GM19193 (cell line): ENCODE measurements around the gene ATP10B.

Experiments
- POLR2A ChIP-seq: IDR thresholded peaks from 4 replicates; pipeline ENCODE4 v1.6.1; 2011; ENCODE audit not compliant: insufficient read depth, insufficient read length; ENCODE audit errors: extremely low read depth

ATP10B gene

DNA sequence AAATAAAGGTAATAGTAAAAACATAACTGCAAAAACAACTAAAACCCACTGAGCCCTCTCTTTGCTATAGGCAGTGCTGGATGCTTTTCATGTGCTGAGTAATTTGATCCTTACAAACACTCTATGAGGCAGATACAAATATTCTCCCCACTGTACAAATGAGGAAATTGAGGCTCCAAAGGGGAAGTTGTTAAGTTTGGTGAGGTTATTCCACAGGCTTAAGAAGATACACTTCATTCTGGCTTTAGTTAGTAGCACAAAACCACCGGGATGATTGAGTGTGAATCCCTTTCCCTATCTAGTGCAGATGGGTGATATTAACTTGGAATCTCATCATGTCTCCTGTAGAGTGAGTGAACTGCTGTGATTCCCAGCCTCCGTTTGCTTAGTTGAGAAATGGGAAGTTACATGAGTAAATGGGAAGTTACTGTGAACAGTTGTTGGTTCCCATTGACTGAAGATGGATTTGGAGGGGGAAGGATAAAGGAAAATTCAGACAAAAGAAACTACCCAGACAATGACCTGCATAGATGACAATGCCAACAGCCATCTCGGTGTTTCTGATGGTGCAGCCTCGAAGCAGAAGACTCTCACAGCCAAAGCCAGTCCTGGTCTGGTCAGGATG lies 208.3 kb downstream of the ATP10B start:
- no peak for TF ChIP-seq POLR2A

DNA sequence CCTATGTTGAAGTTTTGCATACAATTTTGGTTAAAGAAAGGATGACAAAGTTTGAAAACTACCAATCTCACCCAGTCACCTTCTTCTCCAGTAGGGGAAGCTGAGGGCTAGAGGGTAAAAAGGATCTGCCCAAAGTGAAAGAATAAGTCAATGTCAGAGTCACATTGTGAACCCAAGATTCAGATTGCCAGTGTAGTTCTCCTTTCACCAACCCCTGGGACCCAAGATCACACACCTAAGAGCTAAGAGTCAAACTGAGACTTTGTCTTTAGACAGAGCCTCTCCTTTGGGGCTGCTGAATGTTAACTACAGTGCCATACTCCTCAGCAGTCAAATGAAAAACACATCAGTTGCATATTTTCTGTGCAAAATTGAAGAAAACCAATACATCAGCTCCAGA lies 210.6 kb downstream of the ATP10B start:
- no peak for TF ChIP-seq POLR2A

DNA sequence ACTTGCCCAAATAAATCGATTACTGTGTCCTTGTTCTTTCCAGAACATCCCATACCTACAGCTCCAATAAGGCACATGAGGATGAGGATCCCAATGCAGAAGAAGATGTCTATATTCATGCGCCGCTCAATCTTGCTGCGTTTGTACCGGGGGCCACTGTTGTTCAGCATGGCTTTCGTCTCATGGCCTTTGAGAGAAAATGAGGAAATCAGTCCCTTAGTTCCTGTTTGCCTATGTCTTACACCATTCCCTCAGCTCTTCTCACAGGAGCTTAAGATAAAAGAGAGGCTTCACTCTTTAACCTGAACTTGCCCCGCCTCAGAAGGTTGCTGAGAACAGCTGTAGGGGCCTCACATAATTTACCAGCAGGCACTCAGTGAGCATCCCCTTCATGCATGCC lies 211.6 kb downstream of the ATP10B start:
- no peak for TF ChIP-seq POLR2A

DNA sequence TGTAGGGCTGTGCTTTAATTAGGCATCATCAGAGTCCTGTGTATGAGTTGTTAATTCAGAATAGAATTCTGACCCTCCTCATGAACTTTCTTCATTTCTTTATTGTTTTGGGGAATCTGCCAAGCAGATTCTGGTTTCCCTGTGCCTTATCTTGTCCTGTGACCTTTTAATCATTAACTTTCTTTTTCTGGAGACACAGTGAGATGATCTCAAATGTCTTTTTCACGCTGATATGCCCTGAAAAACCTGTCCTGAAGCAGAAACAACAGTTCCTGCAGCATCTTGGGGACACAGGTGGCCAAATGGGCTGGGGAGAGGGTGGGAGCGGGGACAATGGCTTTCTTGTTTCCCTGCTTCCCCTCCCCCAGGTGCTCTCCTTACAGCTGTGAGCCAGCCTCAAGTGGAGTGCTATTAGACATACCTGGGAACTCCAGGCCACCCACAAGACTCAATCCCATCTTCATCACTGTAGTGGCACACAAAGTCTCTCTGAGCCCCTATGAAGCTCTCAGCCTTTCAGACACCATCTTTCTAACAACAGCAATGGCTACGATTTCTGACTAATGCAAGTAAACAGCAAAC lies 213.8 kb downstream of the ATP10B start:
- TF ChIP-seq POLR2A, result no peak

DNA sequence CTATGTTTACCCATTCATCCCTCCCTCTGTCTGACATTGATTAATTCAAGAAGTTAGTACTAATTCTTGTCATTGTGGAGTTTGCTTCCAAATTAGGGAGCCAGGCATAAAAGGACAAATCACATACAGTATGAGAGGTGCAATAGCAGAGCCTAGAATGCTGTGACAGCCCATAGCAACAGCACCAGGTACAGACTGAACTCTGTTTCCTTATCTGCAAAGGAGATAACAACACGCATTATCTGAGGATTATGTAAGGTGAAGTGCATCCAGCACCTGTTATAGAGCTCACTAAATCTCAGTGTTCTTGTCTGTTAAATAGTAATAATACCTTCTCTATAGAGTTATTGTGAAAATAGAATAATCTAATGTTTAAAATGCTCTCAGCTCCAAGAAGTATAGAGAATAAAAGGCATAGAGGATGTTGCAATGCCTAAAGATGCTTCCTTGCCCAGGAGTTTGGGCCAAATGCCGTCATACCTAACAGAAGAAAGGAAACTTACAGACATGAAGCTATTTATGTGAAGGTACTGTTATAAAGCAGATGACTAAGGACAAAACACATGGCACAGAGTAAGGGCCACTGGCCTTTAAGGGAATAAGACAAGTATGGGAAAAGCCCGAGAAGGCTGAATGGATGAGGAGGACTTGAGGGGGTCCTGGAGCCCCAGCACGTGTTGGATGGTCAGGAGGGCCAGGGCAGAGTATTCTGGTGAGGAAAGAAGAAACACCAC lies 214.5 kb downstream of the ATP10B start:
- TF ChIP-seq POLR2A, result no peak

DNA sequence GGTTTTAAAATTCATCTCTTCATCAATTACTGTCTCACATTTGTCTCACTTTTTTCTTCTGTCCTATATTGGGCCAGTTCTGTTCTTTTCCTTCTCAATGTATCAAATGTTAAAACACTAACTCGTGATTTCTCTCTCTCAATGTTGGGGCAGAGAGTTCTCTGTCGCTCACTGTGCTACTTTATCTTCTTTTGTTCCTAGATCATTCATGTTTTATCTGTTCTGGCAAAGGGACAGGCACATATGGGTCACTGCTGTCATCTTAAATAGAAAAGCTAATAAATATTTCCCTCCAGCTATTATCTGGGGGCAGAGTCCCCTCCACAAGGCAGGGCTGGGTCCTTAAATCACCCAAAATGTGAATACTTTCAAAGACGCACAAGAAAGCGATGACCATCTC lies 216.3 kb downstream of the ATP10B start:
- no peak for TF ChIP-seq POLR2A

DNA sequence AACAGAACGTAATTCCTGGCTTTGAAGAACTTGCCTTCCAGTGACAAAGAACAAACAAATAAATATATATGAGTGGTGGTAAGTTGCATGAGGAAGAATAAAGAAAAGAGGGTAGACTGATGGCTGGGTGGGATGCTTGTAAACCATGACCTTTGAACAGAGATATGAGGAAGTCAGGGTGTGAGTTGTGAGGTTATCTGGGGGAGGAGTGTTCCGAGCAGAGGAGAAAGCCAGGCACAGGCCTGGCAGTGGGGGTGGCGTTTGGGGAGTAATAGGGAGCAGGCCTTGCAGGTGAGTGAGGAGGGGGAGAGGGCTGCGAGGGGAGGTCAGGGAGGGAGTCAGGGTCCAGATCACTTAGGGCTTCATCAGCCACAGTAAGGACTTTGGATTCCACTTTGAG lies 217.0 kb downstream of the ATP10B start:
- TF ChIP-seq POLR2A, result no peak

DNA sequence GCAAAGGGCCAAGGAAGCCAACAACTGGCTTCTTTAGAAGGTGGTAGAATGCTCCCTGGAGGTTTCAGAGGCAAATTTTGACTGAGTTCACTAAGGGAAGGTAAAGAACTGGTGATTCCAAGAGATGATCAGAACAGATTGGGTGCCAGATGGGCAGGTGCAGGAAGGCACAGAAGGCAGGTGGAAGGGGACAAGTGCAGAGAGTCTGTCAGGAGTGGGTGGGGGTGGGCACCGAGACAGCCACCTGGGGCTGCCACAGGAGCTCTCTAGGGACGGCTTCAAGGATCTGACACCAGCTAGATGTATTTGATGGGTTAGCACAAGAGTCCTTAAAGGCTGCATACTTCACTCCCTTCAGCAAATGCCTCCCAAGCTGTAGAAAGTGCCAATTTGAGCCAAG lies 223.0 kb downstream of the ATP10B start:
- TF ChIP-seq POLR2A, result no peak

DNA sequence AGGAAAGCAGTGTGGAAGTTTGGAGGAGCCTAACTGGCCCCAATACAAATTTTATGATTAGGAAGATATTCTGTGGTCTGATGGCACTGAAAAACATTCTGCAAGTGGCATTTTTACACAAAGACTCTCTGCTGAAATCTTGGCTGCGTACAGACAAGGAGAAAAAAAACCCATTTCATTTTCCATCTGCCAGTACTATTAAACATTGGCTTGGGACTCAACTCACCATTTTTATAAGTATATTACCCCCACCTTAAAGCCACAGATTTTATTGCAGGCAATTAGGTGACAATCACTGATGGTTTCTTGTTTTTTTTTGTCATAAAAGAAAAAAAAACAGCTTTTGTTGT lies 223.4 kb downstream of the ATP10B start:
- TF ChIP-seq POLR2A, result no peak

DNA sequence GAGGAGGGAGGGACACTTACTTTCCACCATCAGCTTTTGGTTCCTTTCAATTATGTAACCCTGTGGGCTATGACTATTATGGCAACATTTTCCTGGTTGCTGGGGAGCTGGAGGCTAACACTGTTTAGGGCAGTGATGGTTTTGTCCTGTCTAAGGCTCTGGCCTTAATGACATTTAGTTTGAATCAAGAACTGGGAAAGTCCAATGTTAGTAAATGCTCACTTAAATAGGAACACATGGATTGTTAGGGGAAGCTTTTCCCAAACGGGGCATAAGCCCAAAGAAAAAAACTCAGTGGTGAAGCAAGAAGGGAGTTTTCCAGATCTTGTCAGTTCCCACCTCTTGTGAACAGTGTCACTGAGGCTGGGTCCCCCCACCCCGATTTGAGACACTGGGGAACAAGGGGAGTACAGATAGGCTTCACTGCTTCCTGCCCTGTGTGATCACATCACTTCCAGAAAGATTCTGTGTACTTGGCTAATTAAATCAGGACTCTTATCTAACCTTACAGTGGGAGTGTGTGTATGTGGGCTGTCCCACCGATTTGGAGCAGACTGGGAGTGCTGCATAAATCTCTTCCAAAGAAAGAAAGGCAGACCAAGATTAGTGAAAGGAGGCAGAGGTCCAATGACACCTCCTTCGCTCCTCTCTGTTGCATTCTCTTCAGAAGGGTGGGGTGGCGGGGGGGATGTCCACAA lies 223.9 kb downstream of the ATP10B start:
- no peak for TF ChIP-seq POLR2A

DNA sequence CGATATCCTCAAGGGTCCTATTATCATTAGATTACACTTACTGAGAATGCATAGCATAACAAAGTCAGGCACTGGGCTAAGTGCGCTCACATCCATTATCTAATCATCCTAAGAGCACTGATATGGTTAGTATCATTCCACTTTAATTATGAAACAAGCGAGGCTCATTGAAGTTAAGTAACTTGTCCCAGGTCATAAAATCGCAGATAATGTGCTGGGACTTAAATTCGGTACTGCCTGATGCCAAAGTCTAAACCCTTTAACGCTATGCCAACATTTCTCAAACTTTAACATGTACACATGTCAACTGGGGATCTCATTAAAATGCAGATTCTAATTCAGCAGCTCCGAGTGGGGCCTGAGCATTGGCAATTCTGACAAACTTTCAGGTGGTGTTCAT lies 225.7 kb downstream of the ATP10B start:
- TF ChIP-seq POLR2A, result no peak

DNA sequence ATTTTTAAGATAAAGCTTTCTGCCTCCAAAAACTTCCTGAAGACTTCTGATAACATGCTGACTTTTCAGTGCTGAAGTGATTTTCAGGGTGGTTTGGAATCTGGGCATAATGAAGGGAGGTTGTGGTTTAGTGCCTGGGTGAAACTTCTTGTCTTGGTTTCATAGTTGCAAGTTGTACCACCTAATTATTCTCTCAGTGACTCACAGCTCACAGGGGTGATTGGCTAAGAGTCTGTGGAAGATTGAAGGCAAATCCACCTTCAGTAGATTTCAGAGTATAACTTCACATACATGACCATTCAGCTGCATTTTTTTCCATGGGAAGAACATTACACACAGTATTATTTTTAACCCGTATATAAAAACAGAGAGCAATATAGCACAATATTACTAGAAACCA lies 230.5 kb downstream of the ATP10B start:
- no peak for TF ChIP-seq POLR2A

DNA sequence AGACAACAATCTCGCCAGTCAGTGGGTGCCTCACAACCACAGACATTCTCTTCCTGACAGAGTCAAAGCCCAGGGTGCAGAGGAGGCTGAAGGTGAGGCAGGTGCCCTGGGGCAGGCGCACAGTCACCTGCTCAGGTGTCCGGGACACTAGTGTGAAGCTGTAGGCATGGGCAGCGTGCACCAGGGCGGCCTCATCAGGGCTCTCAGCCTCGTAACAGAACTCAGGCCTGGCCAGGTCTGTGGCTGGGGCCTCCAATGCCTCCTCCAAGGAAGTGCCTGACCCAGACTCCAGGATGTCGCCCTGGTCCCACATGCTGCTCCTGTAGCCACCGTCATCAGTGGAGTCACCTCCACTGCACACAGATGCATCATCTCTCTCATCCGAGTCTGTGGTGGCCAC lies 231.6 kb downstream of the ATP10B start:
- TF ChIP-seq POLR2A, result no peak

DNA sequence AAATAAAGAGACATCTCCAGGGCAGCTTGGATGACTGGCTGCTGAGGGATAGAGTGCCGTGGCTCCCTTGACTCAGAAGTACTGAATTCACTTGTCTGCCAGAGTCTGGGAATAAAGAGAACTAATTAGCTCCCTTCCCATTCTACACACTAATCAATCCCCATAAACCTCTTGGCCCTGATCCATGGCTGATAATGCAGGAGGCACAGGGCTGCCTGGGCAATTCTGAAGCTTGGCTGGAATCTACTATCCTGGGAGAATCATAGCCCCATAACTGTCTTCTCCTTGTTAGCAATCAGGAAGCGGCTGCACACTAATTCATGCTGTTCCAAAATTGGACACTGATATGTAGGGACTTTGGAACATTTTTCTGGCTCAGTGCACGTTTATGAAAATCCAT lies 232.6 kb downstream of the ATP10B start:
- TF ChIP-seq POLR2A, result no peak

DNA sequence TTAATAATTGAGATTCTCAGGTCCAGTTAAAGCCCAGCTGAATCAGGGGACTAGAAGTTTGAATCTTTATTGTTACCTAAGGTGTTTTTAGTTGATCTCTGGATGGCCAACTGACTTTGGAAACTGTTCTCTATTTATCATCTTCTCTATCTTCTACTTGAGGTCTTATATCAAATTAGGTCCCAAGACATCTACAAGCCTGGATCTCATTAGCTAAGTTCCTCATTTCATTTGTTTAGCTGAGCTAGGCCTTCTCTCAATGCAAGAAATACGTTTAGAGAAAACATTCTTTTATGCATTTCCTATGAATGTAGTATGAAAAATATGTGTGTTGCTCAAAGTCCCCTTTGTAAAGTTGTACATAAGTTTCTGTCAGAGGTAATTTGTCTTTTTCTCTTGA lies 233.7 kb downstream of the ATP10B start:
- TF ChIP-seq POLR2A, result no peak

DNA sequence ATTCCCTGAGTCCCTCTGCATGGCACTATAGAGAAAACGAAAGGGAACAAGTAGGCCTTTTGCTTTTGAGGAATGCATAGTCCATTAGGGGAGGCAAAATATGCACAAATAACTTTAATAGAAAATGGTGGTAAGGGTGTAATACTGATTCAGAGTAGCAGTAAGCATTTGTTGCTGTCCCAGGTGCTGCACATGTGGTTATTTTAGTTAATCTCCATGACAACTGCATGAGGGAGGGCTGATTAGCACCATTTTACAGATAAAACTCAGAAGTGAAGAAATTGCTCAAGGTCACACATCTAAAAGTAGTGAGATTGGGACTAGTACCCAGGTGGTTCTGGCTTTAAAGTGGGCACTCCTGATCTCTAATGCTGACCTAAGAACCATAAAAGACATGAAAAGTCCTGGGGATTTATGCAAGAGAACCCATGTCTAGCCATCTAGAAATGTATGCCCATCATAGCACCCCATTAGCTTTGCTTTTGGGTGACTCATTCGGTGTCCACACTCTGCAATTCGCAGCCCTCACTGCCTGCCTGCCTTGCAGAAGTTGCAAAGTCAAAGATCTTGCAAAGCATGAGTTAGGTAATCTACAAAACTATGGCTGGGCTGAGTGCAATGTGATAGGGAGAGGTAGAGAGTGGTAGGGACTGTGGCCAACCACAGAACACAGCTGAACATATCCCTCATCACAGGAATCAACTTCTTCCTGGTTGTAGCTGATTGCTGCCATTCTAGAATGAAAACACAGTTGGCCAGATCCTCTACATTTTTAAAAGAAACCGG lies 235.1 kb downstream of the ATP10B start:
- TF ChIP-seq POLR2A, result no peak

DNA sequence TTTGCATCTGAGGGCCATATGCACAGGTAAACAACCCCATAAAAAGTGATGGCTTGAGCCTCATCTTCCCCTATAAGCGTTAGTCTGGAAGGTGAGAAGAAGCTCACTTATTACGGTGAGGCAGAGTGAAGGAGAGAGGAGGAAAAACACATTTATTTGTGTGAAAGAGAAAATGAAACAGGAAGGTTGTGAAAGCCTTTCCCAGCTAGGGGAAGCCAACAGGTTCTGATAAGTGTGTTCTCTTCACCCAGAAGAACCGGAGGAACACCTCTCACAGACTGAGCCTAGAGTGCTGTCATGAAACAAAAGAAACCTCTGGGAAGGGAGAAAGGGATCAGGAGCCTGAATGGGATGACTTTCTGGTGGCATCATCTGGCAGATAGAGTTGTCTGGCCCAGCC lies 237.9 kb downstream of the ATP10B start:
- TF ChIP-seq POLR2A, result no peak
